ENCODE results near the gene BMAL2.

The BMAL2 gene

GRCh38 chr12:27285403-27285802 is 47.2 kb upstream of the BMAL2 start:
- no peak for TF ChIP-seq SPI1 (IDR thresholded peaks at IDR 0.05; ENCODE audit: borderline replicate concordance, low read depth)
- TF ChIP-seq, protein P1, sequence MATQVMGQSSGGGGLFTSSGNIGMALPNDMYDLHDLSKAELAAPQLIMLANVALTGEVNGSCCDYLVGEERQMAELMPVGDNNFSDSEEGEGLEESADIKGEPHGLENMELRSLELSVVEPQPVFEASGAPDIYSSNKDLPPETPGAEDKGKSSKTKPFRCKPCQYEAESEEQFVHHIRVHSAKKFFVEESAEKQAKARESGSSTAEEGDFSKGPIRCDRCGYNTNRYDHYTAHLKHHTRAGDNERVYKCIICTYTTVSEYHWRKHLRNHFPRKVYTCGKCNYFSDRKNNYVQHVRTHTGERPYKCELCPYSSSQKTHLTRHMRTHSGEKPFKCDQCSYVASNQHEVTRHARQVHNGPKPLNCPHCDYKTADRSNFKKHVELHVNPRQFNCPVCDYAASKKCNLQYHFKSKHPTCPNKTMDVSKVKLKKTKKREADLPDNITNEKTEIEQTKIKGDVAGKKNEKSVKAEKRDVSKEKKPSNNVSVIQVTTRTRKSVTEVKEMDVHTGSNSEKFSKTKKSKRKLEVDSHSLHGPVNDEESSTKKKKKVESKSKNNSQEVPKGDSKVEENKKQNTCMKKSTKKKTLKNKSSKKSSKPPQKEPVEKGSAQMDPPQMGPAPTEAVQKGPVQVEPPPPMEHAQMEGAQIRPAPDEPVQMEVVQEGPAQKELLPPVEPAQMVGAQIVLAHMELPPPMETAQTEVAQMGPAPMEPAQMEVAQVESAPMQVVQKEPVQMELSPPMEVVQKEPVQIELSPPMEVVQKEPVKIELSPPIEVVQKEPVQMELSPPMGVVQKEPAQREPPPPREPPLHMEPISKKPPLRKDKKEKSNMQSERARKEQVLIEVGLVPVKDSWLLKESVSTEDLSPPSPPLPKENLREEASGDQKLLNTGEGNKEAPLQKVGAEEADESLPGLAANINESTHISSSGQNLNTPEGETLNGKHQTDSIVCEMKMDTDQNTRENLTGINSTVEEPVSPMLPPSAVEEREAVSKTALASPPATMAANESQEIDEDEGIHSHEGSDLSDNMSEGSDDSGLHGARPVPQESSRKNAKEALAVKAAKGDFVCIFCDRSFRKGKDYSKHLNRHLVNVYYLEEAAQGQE (IDR thresholded peaks at IDR 0.05; ENCODE audit: insufficient replicate concordance, low read depth) = no peak
- TF ChIP-seq, protein P2, sequence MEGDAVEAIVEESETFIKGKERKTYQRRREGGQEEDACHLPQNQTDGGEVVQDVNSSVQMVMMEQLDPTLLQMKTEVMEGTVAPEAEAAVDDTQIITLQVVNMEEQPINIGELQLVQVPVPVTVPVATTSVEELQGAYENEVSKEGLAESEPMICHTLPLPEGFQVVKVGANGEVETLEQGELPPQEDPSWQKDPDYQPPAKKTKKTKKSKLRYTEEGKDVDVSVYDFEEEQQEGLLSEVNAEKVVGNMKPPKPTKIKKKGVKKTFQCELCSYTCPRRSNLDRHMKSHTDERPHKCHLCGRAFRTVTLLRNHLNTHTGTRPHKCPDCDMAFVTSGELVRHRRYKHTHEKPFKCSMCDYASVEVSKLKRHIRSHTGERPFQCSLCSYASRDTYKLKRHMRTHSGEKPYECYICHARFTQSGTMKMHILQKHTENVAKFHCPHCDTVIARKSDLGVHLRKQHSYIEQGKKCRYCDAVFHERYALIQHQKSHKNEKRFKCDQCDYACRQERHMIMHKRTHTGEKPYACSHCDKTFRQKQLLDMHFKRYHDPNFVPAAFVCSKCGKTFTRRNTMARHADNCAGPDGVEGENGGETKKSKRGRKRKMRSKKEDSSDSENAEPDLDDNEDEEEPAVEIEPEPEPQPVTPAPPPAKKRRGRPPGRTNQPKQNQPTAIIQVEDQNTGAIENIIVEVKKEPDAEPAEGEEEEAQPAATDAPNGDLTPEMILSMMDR (IDR thresholded peaks at IDR 0.05; ENCODE audit: insufficient read depth, low read length) = no peak
- H3K27me3 ChIP-seq (ENCODE audit: insufficient read depth, poor library complexity, severe bottlenecking) = no peaks in the 10 kb centered on the region
- no peak overlapping the region for H3K27ac ChIP-seq (replicated peaks)
- no peak for DNase-seq (ENCODE audit: low read depth in 1 of 2, low spot score in 1 of 2)
- H3K4me3 ChIP-seq (replicated peaks; ENCODE audit: insufficient read depth, low read length) = no peak overlapping the region

- H3K27me3 ChIP-seq (ENCODE audit: insufficient read depth, poor library complexity, severe bottlenecking) = no peaks in the 10 kb centered on the region
- no peak for DNase-seq (ENCODE audit: low read depth in 1 of 2, low spot score in 1 of 2)
- no peak overlapping the region for H3K4me3 ChIP-seq (replicated peaks; ENCODE audit: insufficient read depth, low read length)
- H3K27ac ChIP-seq (replicated peaks) = no peak overlapping the region
- TF ChIP-seq SPI1 (IDR thresholded peaks at IDR 0.05; ENCODE audit: borderline replicate concordance, low read depth) (no peak), GABPA (IDR thresholded peaks at IDR 0.05; ENCODE audit: low read depth) (no peak), POLR2AphosphoS5 (IDR thresholded peaks at IDR 0.05; ENCODE audit: low read depth) (no peak)
- TF ChIP-seq, protein P2 (IDR thresholded peaks at IDR 0.05; ENCODE audit: insufficient read depth, low read length) = no peak
- TF ChIP-seq, protein P1 (IDR thresholded peaks at IDR 0.05; ENCODE audit: insufficient replicate concordance, low read depth) = no peak
Observed at GRCh38 chr12:27289414-27289813, 43.2 kb upstream of the BMAL2 start.

DNA sequence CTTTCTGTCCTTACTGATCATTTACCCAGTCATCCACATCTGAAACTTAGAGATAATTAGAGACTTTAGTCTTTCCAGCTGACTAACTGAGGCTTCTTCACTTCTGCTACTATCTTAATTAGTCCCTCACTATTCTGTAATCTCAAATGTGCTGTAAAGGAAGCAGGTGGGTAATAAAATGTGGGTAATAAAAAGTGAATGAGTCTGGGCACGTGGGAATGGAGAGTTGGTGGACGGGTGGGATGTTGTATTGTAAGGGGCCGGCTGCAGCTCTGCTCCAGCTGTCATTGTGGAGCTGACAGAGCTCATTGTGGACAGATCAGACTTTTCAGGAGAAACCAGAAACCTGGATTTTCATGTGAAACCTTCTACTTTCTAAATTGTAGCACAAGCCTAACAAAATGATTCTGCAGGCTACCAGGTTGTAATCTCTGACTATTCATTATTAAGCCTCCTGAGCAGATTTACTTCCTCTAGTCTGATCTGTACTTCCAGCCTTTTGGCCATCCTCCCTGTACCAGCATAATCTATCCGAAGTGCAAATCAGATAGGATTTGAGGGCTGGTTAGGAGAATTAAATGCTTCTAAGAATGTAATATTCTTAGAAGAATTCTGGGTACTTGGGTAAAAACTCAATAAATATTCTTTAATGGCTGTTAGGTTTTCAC is 42.0 kb upstream of the BMAL2 start:
- Histone ChIP-seq H3K4me3 (replicated peaks; ENCODE audit: insufficient read depth, low read length) (no peak overlapping the region), H3K27ac (replicated peaks) (no peak overlapping the region), H3K27me3 (ENCODE audit: insufficient read depth, poor library complexity, severe bottlenecking) (no peaks in the 10 kb centered on the region)
- TF ChIP-seq, protein P1 (IDR thresholded peaks at IDR 0.05; ENCODE audit: insufficient replicate concordance, low read depth) = no peak
- TF ChIP-seq, protein P2 (IDR thresholded peaks at IDR 0.05; ENCODE audit: insufficient read depth, low read length) = no peak
- no peak for TF ChIP-seq GABPA (IDR thresholded peaks at IDR 0.05; ENCODE audit: low read depth)
- no peak for TF ChIP-seq SPI1 (IDR thresholded peaks at IDR 0.05; ENCODE audit: borderline replicate concordance, low read depth)
- no peak for TF ChIP-seq POLR2AphosphoS5 (IDR thresholded peaks at IDR 0.05; ENCODE audit: low read depth)
- DNase-seq (ENCODE audit: low read depth in 1 of 2, low spot score in 1 of 2) = no peak
